H9 (cell line): ENCODE results near the gene MTLN. TPM values are rescaled to one million over a fixed set of nuclear protein-coding genes. Genes with fewer than 3 reads are reported as not detected.

ENCODE experiments used
- DNase-seq: peaks from one replicate; pipeline ENCODE4 v3.0.0-alpha.2; 2017
- H2AFZ ChIP-seq: one replicate; pipeline ENCODE4 v1.6.1; 2013; ENCODE audit warnings: mild to moderate bottlenecking, low read length, control low read depth, moderate library complexity
- H2AK5ac ChIP-seq: 2 replicates; pipeline ENCODE4 v1.6.1; 2013; ENCODE audit warnings: low read length, control low read depth, mixed read lengths; ENCODE audit not compliant: insufficient read length
- H2BK120ac ChIP-seq: one replicate; pipeline ENCODE4 v1.6.1; 2013; ENCODE audit warnings: low read depth, mild to moderate bottlenecking, low read length, control low read depth, inconsistent platforms; ENCODE audit not compliant: poor library complexity, severe bottlenecking
- H2BK12ac ChIP-seq: 2 replicates; pipeline ENCODE4 v1.6.1; 2013; ENCODE audit warnings: low read length, control low read depth, mixed read lengths, low read depth; ENCODE audit not compliant: insufficient read length
- H2BK15ac ChIP-seq: 2 replicates; pipeline ENCODE4 v1.6.1; 2013; ENCODE audit warnings: low read depth, low read length, control low read depth
- H2BK20ac ChIP-seq: one replicate; pipeline ENCODE4 v1.6.1; 2013; ENCODE audit warnings: low read depth, mild to moderate bottlenecking, low read length, control low read depth, inconsistent platforms; ENCODE audit not compliant: poor library complexity, severe bottlenecking
- H2BK5ac ChIP-seq: 2 replicates; pipeline ENCODE4 v1.6.1; 2013; ENCODE audit warnings: low read length, control low read depth, mixed read lengths; ENCODE audit not compliant: insufficient read length
- H3K14ac ChIP-seq: 2 replicates; pipeline ENCODE4 v1.6.1; 2013; ENCODE audit warnings: low read length, control low read depth; ENCODE audit not compliant: insufficient read depth
- H3K18ac ChIP-seq: 2 replicates; pipeline ENCODE4 v1.6.1; 2013; ENCODE audit warnings: low read depth, mild to moderate bottlenecking, mixed read lengths, low read length, control low read depth; ENCODE audit not compliant: insufficient read length
- H3K23ac ChIP-seq: 2 replicates; pipeline ENCODE4 v1.6.1; 2013; ENCODE audit warnings: low read length, control low read depth, mixed read lengths, low read depth; ENCODE audit not compliant: insufficient read length
- H3K23me2 ChIP-seq: 2 replicates; pipeline ENCODE4 v1.6.1; 2013; ENCODE audit warnings: low read depth, mild to moderate bottlenecking, mixed read lengths, low read length, control low read depth; ENCODE audit not compliant: insufficient read length, poor library complexity, severe bottlenecking
- H3K27ac ChIP-seq: 2 replicates; pipeline ENCODE4 v1.5.1; 2013; ENCODE audit warnings: low read length, control low read depth, mixed read lengths, low read depth; ENCODE audit not compliant: insufficient read length
- H3K27me3 ChIP-seq: 2 replicates; pipeline ENCODE4 v1.6.1; 2013; ENCODE audit warnings: low read length, control low read depth, inconsistent platforms; ENCODE audit not compliant: insufficient read depth
- H3K4ac ChIP-seq: 2 replicates; pipeline ENCODE4 v1.6.1; 2013; ENCODE audit warnings: low read depth, mild to moderate bottlenecking, control low read depth, inconsistent platforms, low read length, moderate library complexity
- H3K4me1 ChIP-seq: 2 replicates; pipeline ENCODE4 v1.6.1; 2013; ENCODE audit warnings: low read length, control low read depth, inconsistent platforms; ENCODE audit not compliant: insufficient read depth
- H3K4me2 ChIP-seq: 2 replicates; pipeline ENCODE4 v1.6.1; 2013; ENCODE audit warnings: low read length, control low read depth, mixed read lengths; ENCODE audit not compliant: insufficient read length, insufficient read depth
- H3K56ac ChIP-seq: 2 replicates; pipeline ENCODE4 v1.6.1; 2013; ENCODE audit warnings: low read depth, mild to moderate bottlenecking, mixed read lengths, low read length, control low read depth; ENCODE audit not compliant: insufficient read length
- H3K79me1 ChIP-seq: 2 replicates; pipeline ENCODE4 v1.6.1; 2013; ENCODE audit warnings: low read depth, mild to moderate bottlenecking, moderate library complexity, low read length, control low read depth, inconsistent platforms; ENCODE audit not compliant: insufficient read depth, poor library complexity, severe bottlenecking
- H3K79me2 ChIP-seq: 2 replicates; pipeline ENCODE4 v1.6.1; 2013; ENCODE audit warnings: low read length, control low read depth, inconsistent platforms; ENCODE audit not compliant: insufficient read depth
- H3K9ac ChIP-seq: 2 replicates; pipeline ENCODE4 v1.6.1; 2013; ENCODE audit warnings: low read length, control low read depth, mixed read lengths; ENCODE audit not compliant: insufficient read length; ENCODE audit errors: extremely low read depth
- H3K9me3 ChIP-seq: one replicate; pipeline ENCODE4 v1.6.1; 2013; ENCODE audit warnings: low read depth, low read length, inconsistent platforms; ENCODE audit not compliant: control insufficient read depth
- H3T11ph ChIP-seq: one replicate; pipeline ENCODE4 v1.6.1; 2013; ENCODE audit warnings: mild to moderate bottlenecking, low read length, control low read depth, inconsistent platforms
- H4K20me1 ChIP-seq: one replicate; pipeline ENCODE4 v1.6.1; 2013; ENCODE audit not compliant: control insufficient read depth, insufficient read length, insufficient read depth
- H4K5ac ChIP-seq: 2 replicates; pipeline ENCODE4 v1.6.1; 2013; ENCODE audit warnings: low read depth, mild to moderate bottlenecking, mixed read lengths, low read length, control low read depth; ENCODE audit not compliant: insufficient read length
- H4K8ac ChIP-seq: replicated peaks from 2 replicates; pipeline ENCODE4 v1.6.1; 2013; ENCODE audit warnings: low read length, control low read depth, mixed read lengths, low read depth; ENCODE audit not compliant: insufficient read length
- H4K91ac ChIP-seq: 2 replicates; pipeline ENCODE4 v1.6.1; 2013; ENCODE audit warnings: low read depth, mild to moderate bottlenecking, moderate library complexity, mixed read lengths, low read length, control low read depth; ENCODE audit not compliant: insufficient read length
- H3K27ac Mint-ChIP-seq, 3 experiments: 2 replicates in 2 of 3; 3 replicates in 1 of 3; pipeline ENCODE4 v1.8.0; 2020 to 2021; ENCODE audit warnings: mixed read lengths in 3 of 3, mild to moderate bottlenecking in 1 of 3, moderate library complexity in 1 of 3
- H3K27me3 Mint-ChIP-seq: 2 replicates; pipeline ENCODE4 v1.8.0; 2021; ENCODE audit warnings: low read depth, mild to moderate bottlenecking, moderate library complexity, mixed read lengths
- H3K36me3 Mint-ChIP-seq, 3 experiments: 2 replicates in 2 of 3; 3 replicates in 1 of 3; pipeline ENCODE4 v1.8.0; 2020 to 2021; ENCODE audit warnings: low read depth in 3 of 3, mixed read lengths in 3 of 3; ENCODE audit not compliant: insufficient read depth in 1 of 3
- H3K4me1 Mint-ChIP-seq, 2 experiments: 2 replicates each; pipeline ENCODE4 v1.8.0; 2020; ENCODE audit warnings: mixed read lengths in 2 of 2
- H3K4me3 Mint-ChIP-seq, 2 experiments: 2 replicates in 1 of 2; 3 replicates in 1 of 2; pipeline ENCODE4 v1.8.0; 2020 to 2021; ENCODE audit warnings: mild to moderate bottlenecking in 2 of 2, mixed read lengths in 2 of 2, moderate library complexity in 1 of 2
- H3K9me3 Mint-ChIP-seq, 2 experiments: 2 replicates in 1 of 2; 3 replicates in 1 of 2; pipeline ENCODE4 v1.8.0; 2020; ENCODE audit warnings: mild to moderate bottlenecking in 2 of 2, mixed read lengths in 2 of 2, moderate library complexity in 1 of 2
- WGBS: extraction: QIAGEN DNeasy Blood & Tissue Kit; methylation state at CpG from one replicate; pipeline ENCODE4 v1.1.7; 2013; ENCODE audit warnings: missing lambda C conversion rate, low lambda C conversion rate, mixed read lengths; ENCODE audit not compliant: insufficient read length; ENCODE audit errors: extremely low coverage; 5-methylcytosine and 5-hydroxymethylcytosine counted together
- total RNA-seq: library from RNA; stranded (reverse); gene quantifications from 2 replicates; pipeline ENCODE4 v1.2.1, GENCODE V29; 2021
- TF ChIP-seq, protein P1 (sequence below): fragments of 200-600 bp; sonication (generic); conservative IDR thresholded peaks from 3 replicates; pipeline ENCODE4 v1.8.0; 2021; ENCODE audit warnings: antibody characterized with exemption, mild to moderate bottlenecking

Gene MTLN
- total RNA-seq, 1 experiment from 2014 or later: 16.3 TPM

DNA sequence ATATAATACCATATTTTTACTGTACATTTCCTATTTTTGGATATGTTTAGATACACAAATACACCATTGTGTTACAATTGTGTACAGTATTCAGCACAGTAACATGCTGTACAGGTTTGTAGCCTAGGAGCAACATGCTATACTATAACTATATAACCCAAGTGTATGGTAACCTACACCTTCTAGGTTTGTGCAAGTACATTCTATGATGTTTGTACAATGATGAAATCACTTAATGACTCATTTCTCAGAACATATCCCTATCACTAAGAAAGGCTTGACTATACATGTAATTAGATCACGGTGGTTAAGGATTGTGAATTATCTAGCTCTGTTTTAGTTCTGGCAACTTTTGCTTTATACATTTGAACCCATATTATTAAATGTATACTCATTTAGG, 38.8 kb downstream of the MTLN start:
- no peaks in the 10 kb centered on the region for H3K9me3 Mint-ChIP-seq
- no peak overlapping the region for H3K9ac ChIP-seq

More for the DNA sequence above, 38.8 kb downstream of the MTLN start:
- TF ChIP-seq, protein P1, sequence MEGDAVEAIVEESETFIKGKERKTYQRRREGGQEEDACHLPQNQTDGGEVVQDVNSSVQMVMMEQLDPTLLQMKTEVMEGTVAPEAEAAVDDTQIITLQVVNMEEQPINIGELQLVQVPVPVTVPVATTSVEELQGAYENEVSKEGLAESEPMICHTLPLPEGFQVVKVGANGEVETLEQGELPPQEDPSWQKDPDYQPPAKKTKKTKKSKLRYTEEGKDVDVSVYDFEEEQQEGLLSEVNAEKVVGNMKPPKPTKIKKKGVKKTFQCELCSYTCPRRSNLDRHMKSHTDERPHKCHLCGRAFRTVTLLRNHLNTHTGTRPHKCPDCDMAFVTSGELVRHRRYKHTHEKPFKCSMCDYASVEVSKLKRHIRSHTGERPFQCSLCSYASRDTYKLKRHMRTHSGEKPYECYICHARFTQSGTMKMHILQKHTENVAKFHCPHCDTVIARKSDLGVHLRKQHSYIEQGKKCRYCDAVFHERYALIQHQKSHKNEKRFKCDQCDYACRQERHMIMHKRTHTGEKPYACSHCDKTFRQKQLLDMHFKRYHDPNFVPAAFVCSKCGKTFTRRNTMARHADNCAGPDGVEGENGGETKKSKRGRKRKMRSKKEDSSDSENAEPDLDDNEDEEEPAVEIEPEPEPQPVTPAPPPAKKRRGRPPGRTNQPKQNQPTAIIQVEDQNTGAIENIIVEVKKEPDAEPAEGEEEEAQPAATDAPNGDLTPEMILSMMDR: no peak
- Mint-ChIP-seq H3K27me3 (no peaks in the 10 kb centered on the region), H3K27ac (no peak overlapping the region), H3K4me3 (no peak overlapping the region), H3K4me1 (no peaks in the 10 kb centered on the region), H3K36me3 (no peaks in the 10 kb centered on the region)
- H3K27ac ChIP-seq: no peak overlapping the region
- no peak overlapping the region for H3K4ac ChIP-seq
- no peak overlapping the region for H2BK20ac ChIP-seq
- H2BK5ac ChIP-seq: no peak overlapping the region
- H3K4me1 ChIP-seq: no peaks in the 10 kb centered on the region
- H2BK12ac ChIP-seq: no peak overlapping the region
- no peak overlapping the region for H3K56ac ChIP-seq
- H3K23ac ChIP-seq: no peak overlapping the region
- H3K9me3 ChIP-seq: no peaks in the 10 kb centered on the region
- no peaks in the 10 kb centered on the region for H3K79me1 ChIP-seq
- H3K23me2 ChIP-seq: no peaks in the 10 kb centered on the region
- H4K20me1 ChIP-seq: no peaks in the 10 kb centered on the region
- H4K8ac ChIP-seq: no peak overlapping the region
- H2BK120ac ChIP-seq: no peak overlapping the region
- no peak overlapping the region for H4K5ac ChIP-seq
- H3K4me2 ChIP-seq: no peak overlapping the region
- no peak overlapping the region for H3K14ac ChIP-seq
- H3K18ac ChIP-seq: no peak overlapping the region
- no peak for DNase-seq
- H3T11ph ChIP-seq: no peak overlapping the region
- no peaks in the 10 kb centered on the region for H3K27me3 ChIP-seq
- no peak overlapping the region for H2AK5ac ChIP-seq
- no peaks in the 10 kb centered on the region for H3K79me2 ChIP-seq
- no CpG with 5 or more reads among the region's 1 CpG for WGBS
- no peak overlapping the region for H2AFZ ChIP-seq
- H4K91ac ChIP-seq: no peak overlapping the region
- H2BK15ac ChIP-seq: no peak overlapping the region
